Astrocyte of the cerebellum (primary cell): Measurements from ENCODE around the gene SLC25A25.
"Not testable (repeated sequence)": the region's sequence is repeated elsewhere in the genome, so short reads cannot be mapped to it uniquely, and the experiment has no call there.

Experiments used
- DNase-seq: peaks from one replicate; pipeline ENCODE4 v3.0.0-alpha.2; 2011; ENCODE audit warnings: low read depth
- H3K4me3 ChIP-seq: 2 replicates; pipeline ENCODE4 v1.5.1; 2011; ENCODE audit warnings: mild to moderate bottlenecking, low read depth, low read length, moderate library complexity
- CTCF ChIP-seq: IDR thresholded peaks from 2 replicates; pipeline ENCODE4 v1.5.1; 2012; ENCODE audit warnings: low read length, low read depth, moderate library complexity, mild to moderate bottlenecking; ENCODE audit errors: missing control alignments
- in situ Hi-C: cut with HindIII; loops from 2 replicates; pipeline ENCODE4 v1.10.0; 2017; ENCODE audit warnings: low sequenced_read_pairs

The SLC25A25 gene

GRCh38 chr9:128108269-128109049, 40.4 kb downstream of the SLC25A25 start:
- in situ Hi-C loops: no loop called here
- TF ChIP-seq CTCF: no peak
- no peak overlapping the region for H3K4me3 ChIP-seq
- DNase-seq: no peak

GRCh38 chr9:128109050-128109709, 41.1 kb downstream of the SLC25A25 start:
- in situ Hi-C loops: no loop called here
- no peak overlapping the region for H3K4me3 ChIP-seq
- no peak for TF ChIP-seq CTCF
- no peak for DNase-seq

GRCh38 chr9:128111726-128112125, 43.7 kb downstream of the SLC25A25 start:
- DNase-seq, H3K4me3 ChIP-seq, in situ Hi-C loops: not testable (repeated sequence)

GRCh38 chr9:128113526-128114325, 45.7 kb downstream of the SLC25A25 start:
- DNase-seq: no peak
- no peak overlapping the region for H3K4me3 ChIP-seq
- TF ChIP-seq CTCF: no peak
- in situ Hi-C loops: no loop called here

- no peak for TF ChIP-seq CTCF
- no peak overlapping the region for H3K4me3 ChIP-seq
- in situ Hi-C loops: no loop called here
- no peak for DNase-seq
These were observed 46.5 kb downstream of the SLC25A25 start for GRCh38 chr9:128114326-128115186.

GRCh38 chr9:128115187-128116103, 47.4 kb downstream of the SLC25A25 start:
- DNase-seq: no peak

More at GRCh38 chr9:128115187-128116103, 47.4 kb downstream of the SLC25A25 start:
- TF ChIP-seq CTCF: no peak
- in situ Hi-C loops: no loop called here
- H3K4me3 ChIP-seq: no peak overlapping the region
